ENCODE data around the gene MAT2A.
"Not testable (repeated sequence)": the region's sequence is repeated elsewhere in the genome, so short reads cannot be mapped to it uniquely, and the experiment has no call there.

The MAT2A gene

GRCh38 chr2:85579266-85579935, 40.4 kb downstream of the MAT2A start:
- DNase-seq (ENCODE audit: low read depth, low spot score) = no peak

GRCh38 chr2:85580206-85580605, 41.2 kb downstream of the MAT2A start:
- no peak for DNase-seq (ENCODE audit: low read depth, low spot score)

- DNase-seq (ENCODE audit: low read depth, low spot score) = no peak
Observed at GRCh38 chr2:85582492-85582891, 43.5 kb downstream of the MAT2A start.

GRCh38 chr2:85583667-85584353, 44.8 kb downstream of the MAT2A start:
- no peak for DNase-seq (ENCODE audit: low read depth, low spot score)

- no peak for DNase-seq (ENCODE audit: low read depth, low spot score)
Observed at GRCh38 chr2:85584354-85584856, 45.4 kb downstream of the MAT2A start, which contains the start of gene VAMP5. VAMP5 (plus strand) TSS chr2:85584431; CDS start chr2:85584491, 60 bp downstream.

GRCh38 chr2:85584857-85585780, 46.2 kb downstream of the MAT2A start:
- DNase-seq (ENCODE audit: low read depth, low spot score) = no peak

- no peak for DNase-seq (ENCODE audit: low read depth, low spot score)
Observed at GRCh38 chr2:85585781-85586105, 46.8 kb downstream of the MAT2A start.

- DNase-seq (ENCODE audit: low read depth, low spot score) = no peak
Observed at GRCh38 chr2:85588236-85588635, 49.3 kb downstream of the MAT2A start.

GRCh38 chr2:85588645-85589044, 49.7 kb downstream of the MAT2A start:
- DNase-seq (ENCODE audit: low read depth, low spot score) = no peak

GRCh38 chr2:85589181-85589580, 50.2 kb downstream of the MAT2A start:
- no peak for DNase-seq (ENCODE audit: low read depth, low spot score)

- DNase-seq (ENCODE audit: low read depth, low spot score) = no peak
Observed at GRCh38 chr2:85589982-85590791, 51.2 kb downstream of the MAT2A start.

GRCh38 chr2:85590950-85591349, 52.0 kb downstream of the MAT2A start:
- DNase-seq (ENCODE audit: low read depth, low spot score) = no peak

- DNase-seq (ENCODE audit: low read depth, low spot score) = no peak
Observed at GRCh38 chr2:85591563-85591962, 52.6 kb downstream of the MAT2A start.

GRCh38 chr2:85592299-85592698, 53.3 kb downstream of the MAT2A start:
- not testable (repeated sequence) for DNase-seq (ENCODE audit: low read depth, low spot score)

- DNase-seq (ENCODE audit: low read depth, low spot score) = no peak
Observed at GRCh38 chr2:85593023-85593422, 54.1 kb downstream of the MAT2A start.

Measured in activated CD4-positive, CD25-positive, alpha-beta regulatory T cell treated with anti-CD3 and anti-CD28 coated beads, Interleukin-2, amount 50 U/mL, for 16 hours (primary cell).